Nephron progenitor cell (in vitro differentiated cells): ENCODE results near the gene TMEM218.

Experiments
- DNase-seq: peaks from one replicate; pipeline ENCODE4 v3.0.0; 2021
- H3K27ac Mint-ChIP-seq: 2 replicates; pipeline ENCODE4 v1.8.0; 2021; ENCODE audit warnings: mild to moderate bottlenecking, moderate library complexity, mixed read lengths
- H3K27me3 Mint-ChIP-seq: 2 replicates; pipeline ENCODE4 v1.8.0; 2021; ENCODE audit warnings: mild to moderate bottlenecking, low read depth, mixed read lengths; ENCODE audit not compliant: poor library complexity
- H3K36me3 Mint-ChIP-seq: 2 replicates; pipeline ENCODE4 v1.8.0; 2021; ENCODE audit warnings: low read depth, mixed read lengths
- H3K4me1 Mint-ChIP-seq: 2 replicates; pipeline ENCODE4 v1.8.0; 2021; ENCODE audit warnings: mixed read lengths
- H3K4me3 Mint-ChIP-seq: 2 replicates; pipeline ENCODE4 v1.8.0; 2021; ENCODE audit warnings: mild to moderate bottlenecking, moderate library complexity, mixed read lengths
- H3K9me3 Mint-ChIP-seq: 2 replicates; pipeline ENCODE4 v1.8.0; 2021; ENCODE audit warnings: mild to moderate bottlenecking, moderate library complexity, mixed read lengths
- CTCF ChIP-seq: fragments of 200-600 bp; sonication (generic); IDR thresholded peaks from 2 replicates; pipeline ENCODE4 v1.5.0; 2021; ENCODE audit warnings: antibody characterized with exemption

The TMEM218 gene

GRCh38 chr11:125078516-125079140 lies 32.8 kb downstream of the TMEM218 start:
- Mint-ChIP-seq H3K36me3 (no peaks in the 10 kb centered on the region), H3K9me3 (no peaks in the 10 kb centered on the region), H3K4me3 (no peak overlapping the region), H3K27me3 (peaks cover 18% of the 10 kb centered on the region), H3K4me1 (peaks cover 24% of the 10 kb centered on the region), H3K27ac (no peak overlapping the region)
- no peak for TF ChIP-seq CTCF
- no peak for DNase-seq

- no peak overlapping the region for H3K27ac Mint-ChIP-seq
- H3K4me3 Mint-ChIP-seq, result no peak overlapping the region
- no peaks in the 10 kb centered on the region for H3K36me3 Mint-ChIP-seq
- DNase-seq, result no peak
- no peak for TF ChIP-seq CTCF
- H3K4me1 Mint-ChIP-seq, result peaks cover 18% of the 10 kb centered on the region
- peaks cover 18% of the 10 kb centered on the region for H3K27me3 Mint-ChIP-seq
- no peaks in the 10 kb centered on the region for H3K9me3 Mint-ChIP-seq
Measured at GRCh38 chr11:125078016-125078415, 33.4 kb downstream of the TMEM218 start.

DNA sequence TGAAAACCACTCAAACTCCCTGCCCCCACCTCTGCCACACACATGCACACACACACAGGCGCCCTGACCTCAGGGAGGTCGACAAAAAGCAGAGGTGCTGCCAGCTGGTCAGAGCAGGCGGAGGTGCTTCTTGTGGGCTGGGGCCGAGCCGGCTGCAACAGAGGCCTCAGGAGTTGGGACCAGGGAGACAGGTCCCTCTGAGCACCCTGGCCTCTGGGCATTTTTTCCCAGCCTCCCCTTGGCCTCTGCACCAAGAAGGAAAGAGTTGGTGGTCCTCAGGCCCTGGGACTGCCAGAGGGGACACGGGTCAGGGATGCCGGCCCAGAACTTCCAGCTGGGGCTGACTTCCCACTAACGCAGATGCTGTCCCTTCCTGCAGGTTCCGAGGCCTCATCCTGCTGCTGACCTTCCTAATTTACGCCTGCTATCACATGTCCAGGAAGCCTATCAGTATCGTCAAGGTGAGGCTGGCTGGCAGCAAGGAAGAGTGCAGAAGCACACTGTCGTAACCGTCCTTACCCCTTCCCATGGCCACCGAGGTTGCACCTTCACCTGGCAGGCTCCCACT lies 35.0 kb downstream of the TMEM218 start:
- peaks cover 14% of the 10 kb centered on the region for H3K27me3 Mint-ChIP-seq
- peaks cover 20% of the 10 kb centered on the region for H3K4me1 Mint-ChIP-seq
- no peak for DNase-seq
- no peak for TF ChIP-seq CTCF
- no peaks in the 10 kb centered on the region for H3K36me3 Mint-ChIP-seq
- no peak overlapping the region for H3K4me3 Mint-ChIP-seq
- H3K27ac Mint-ChIP-seq, result no peak overlapping the region
- H3K9me3 Mint-ChIP-seq, result no peaks in the 10 kb centered on the region

- Mint-ChIP-seq H3K9me3 (no peaks in the 10 kb centered on the region), H3K36me3 (no peaks in the 10 kb centered on the region), H3K27ac (no peak overlapping the region), H3K4me3 (no peak overlapping the region), H3K4me1 (peaks cover 25% of the 10 kb centered on the region), H3K27me3 (peaks cover 14% of the 10 kb centered on the region)
- DNase-seq, result no peak
- TF ChIP-seq CTCF, result no peak
Measured at GRCh38 chr11:125075900-125076317, 35.5 kb downstream of the TMEM218 start.

DNA sequence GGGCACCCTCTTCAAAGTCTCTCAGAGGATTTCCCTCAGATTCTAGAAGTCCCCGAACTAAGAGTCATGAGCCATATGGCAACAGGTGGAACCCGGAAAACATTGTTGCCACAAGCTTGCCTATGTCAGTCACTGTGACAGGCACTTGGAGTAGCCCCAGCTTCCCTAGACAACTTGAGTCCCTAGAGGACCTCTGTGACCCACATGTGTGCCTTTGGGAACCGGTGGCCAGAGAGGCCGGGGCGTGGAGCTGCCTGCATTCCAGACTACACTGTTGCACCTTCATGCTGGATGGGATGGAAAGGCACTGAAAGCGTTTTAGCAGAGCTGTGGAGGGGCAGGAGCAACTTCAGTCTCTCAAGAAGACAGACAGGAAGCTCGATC lies 36.2 kb downstream of the TMEM218 start:
- H3K4me3 Mint-ChIP-seq, result no peak overlapping the region
- H3K27ac Mint-ChIP-seq, result no peak overlapping the region
- TF ChIP-seq CTCF, result no peak
- H3K36me3 Mint-ChIP-seq, result no peaks in the 10 kb centered on the region
- no peaks in the 10 kb centered on the region for H3K9me3 Mint-ChIP-seq
- H3K4me1 Mint-ChIP-seq, result peaks cover 32% of the 10 kb centered on the region
- no peak for DNase-seq
- H3K27me3 Mint-ChIP-seq, result peaks cover 14% of the 10 kb centered on the region
